Mucosa of stomach (tissue), 1 donor: ENCODE data around the gene ANKRD62.

Source experiments
- H3K27me3 ChIP-seq: one replicate; pipeline ENCODE4 v1.7.0; 2013; ENCODE audit warnings: mild to moderate bottlenecking, low read length; ENCODE audit not compliant: control insufficient read depth, insufficient read depth
- H3K36me3 ChIP-seq: one replicate; pipeline ENCODE4 v1.7.0; 2013; ENCODE audit warnings: low read length; ENCODE audit not compliant: control insufficient read depth, insufficient read depth
- H3K4me1 ChIP-seq: one replicate; pipeline ENCODE4 v1.7.0; 2013; ENCODE audit warnings: mild to moderate bottlenecking, low read length; ENCODE audit not compliant: control insufficient read depth, insufficient read depth
- H3K4me3 ChIP-seq: one replicate; pipeline ENCODE4 v1.7.0; 2013; ENCODE audit warnings: low read length
- H3K9ac ChIP-seq: one replicate; pipeline ENCODE4 v1.7.0; 2013; ENCODE audit warnings: mild to moderate bottlenecking, low read length, moderate library complexity
- H3K9me3 ChIP-seq: one replicate; pipeline ENCODE4 v1.7.0; 2013; ENCODE audit warnings: mild to moderate bottlenecking, low read length, moderate library complexity; ENCODE audit not compliant: control insufficient read depth
- donor health status: Pancreatic carcinoma.

ANKRD62 gene

DNA sequence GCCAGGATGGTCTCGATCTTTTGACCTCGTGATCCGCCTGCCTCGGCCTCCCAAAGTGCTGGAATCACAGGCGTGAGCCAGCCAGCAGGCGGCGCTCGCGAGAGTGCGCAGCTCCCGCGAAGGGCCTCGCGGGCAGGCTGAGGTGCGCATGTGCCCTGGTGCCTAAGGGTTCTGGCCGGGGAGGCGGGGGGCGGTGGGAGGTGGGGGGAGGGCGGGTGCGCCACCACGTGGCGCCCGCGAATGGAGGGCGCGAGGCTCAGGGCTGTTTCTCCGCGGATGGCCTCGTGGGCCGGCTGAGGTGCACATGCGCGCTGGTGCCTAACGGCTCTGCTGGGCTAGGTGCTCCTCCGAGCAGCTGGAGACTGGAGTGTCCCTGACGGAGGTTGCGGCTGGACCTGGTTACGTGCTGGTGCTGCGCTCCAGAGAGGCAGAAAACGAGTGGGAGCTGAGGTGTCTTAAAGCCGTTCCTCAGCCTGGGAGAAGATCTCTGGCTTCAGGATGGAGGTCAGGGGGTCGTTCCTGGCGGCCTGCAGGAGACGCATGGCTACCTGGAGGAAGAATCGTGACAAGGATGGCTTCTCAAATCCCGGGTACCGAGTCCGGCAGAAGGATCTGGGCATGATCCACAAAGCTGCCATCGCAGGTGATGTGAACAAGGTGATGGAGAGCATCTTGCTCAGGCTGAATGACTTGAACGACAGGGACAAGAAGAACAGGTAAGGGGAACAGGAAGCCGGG lies at the start of gene ANKRD62:
Gene ANKRD62, plus strand, starts transcription at position 324 of the 738 bp plus-strand sequence. Its CDS starts 175 bp downstream, at position 499.
- Histone ChIP-seq H3K9ac (no peak within 1 kb of the TSS), H3K4me1 (peaks cover under 1% of the 10 kb centered on the region), H3K9me3 (no peaks in the 10 kb centered on the region)

DNA sequence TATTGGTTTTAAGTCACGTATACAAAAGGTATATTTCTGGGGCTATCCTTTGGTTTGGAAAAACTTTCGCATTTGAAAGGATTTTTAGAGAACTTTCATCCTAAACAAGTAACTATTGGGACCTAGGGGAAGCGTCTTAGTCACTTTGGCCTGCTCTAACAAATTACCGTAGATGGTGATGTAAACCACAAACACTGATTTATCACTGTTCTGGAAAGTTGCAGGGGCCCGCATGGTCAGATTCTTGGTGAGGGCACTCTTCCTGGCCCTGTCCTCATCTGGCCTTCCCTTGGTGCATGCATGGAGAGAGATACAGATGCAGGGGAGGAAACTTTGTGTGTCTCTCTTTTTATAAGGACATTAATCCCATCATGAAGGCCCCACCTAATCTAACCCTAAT lies 49.1 kb upstream of the ANKRD62 start:
- Histone ChIP-seq H3K9me3 (no peaks in the 10 kb centered on the region), H3K27me3 (peaks cover 3% of the 10 kb centered on the region), H3K9ac (no peak overlapping the region), H3K36me3 (no peaks in the 10 kb centered on the region), H3K4me3 (no peak overlapping the region), H3K4me1 (no peaks in the 10 kb centered on the region)

More for the DNA sequence above, at the start of gene ANKRD62:
- Histone ChIP-seq H3K4me3 (no peak within 1 kb of the TSS), H3K36me3 (no peaks in the 10 kb centered on the region), H3K27me3 (no peaks in the 10 kb centered on the region)

DNA sequence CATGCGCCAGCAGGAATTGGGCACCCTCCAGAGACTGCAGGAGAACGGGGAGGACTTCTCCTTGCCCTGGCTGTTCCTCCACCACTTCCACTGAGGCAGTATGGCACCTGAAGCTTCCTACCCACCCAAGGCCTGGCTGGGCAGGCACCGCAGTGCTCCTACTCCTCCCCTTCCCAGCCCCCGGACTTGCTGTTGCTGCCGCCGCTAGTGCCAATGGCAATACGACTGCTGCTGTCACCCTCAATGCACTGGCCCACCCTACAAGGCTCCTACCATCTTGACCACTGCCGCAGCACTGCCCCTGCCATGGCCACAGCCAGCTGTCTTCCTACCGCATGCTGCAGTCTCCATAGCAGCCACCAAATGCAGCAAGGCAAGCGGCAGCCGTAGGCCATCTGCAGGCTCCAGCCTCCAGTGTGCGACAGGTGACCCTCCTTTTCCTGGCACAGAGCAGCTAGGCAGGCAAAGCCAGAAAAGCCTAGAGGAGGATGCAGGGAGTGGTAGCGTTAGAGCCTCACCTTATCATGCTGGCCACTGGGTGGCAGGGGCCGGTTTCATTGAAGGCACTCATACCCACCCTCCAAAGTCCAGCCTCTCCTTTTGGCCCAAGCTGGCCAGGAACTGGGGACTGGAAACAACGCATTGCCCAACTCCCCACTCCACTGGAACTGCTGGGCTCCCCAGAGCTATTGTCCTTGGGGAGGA lies 47.4 kb upstream of the ANKRD62 start:
- peaks cover 3% of the 10 kb centered on the region for H3K27me3 ChIP-seq
- H3K9ac ChIP-seq = no peak overlapping the region
- H3K4me3 ChIP-seq = no peak overlapping the region
- H3K4me1 ChIP-seq = no peaks in the 10 kb centered on the region
- no peaks in the 10 kb centered on the region for H3K9me3 ChIP-seq
- H3K36me3 ChIP-seq = no peaks in the 10 kb centered on the region

- no peak overlapping the region for H3K4me3 ChIP-seq
- no peaks in the 10 kb centered on the region for H3K9me3 ChIP-seq
- no peaks in the 10 kb centered on the region for H3K36me3 ChIP-seq
- peaks cover 3% of the 10 kb centered on the region for H3K27me3 ChIP-seq
- no peak overlapping the region for H3K9ac ChIP-seq
- no peaks in the 10 kb centered on the region for H3K4me1 ChIP-seq
Observed at GRCh38 chr18:12046751-12047335, 46.8 kb upstream of the ANKRD62 start.

- Histone ChIP-seq H3K4me1 (no peaks in the 10 kb centered on the region), H3K27me3 (peaks cover 3% of the 10 kb centered on the region), H3K4me3 (no peak overlapping the region), H3K9ac (no peak overlapping the region), H3K36me3 (no peaks in the 10 kb centered on the region), H3K9me3 (no peaks in the 10 kb centered on the region)
Observed at GRCh38 chr18:12048010-12048826, 45.4 kb upstream of the ANKRD62 start.

DNA sequence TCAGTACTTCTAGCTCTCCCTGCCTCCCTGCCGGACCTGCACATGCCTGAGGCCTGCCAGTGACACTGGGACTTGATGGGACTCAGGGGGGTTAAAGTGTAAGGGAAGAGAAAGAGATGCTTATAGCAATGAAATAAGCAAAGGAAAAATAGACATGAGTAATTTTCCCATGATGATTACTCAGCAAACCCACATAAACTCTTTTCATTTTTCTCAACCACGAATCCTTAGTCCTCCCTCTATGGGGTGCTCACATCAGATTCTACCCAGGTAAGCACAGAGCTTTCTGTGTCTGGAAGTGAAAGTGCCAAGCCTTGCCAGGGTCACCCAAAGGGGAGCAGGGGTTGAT lies 44.8 kb upstream of the ANKRD62 start:
- no peaks in the 10 kb centered on the region for H3K36me3 ChIP-seq
- peaks cover 3% of the 10 kb centered on the region for H3K27me3 ChIP-seq
- no peak overlapping the region for H3K9ac ChIP-seq
- H3K4me3 ChIP-seq = no peak overlapping the region
- H3K4me1 ChIP-seq = no peaks in the 10 kb centered on the region
- H3K9me3 ChIP-seq = no peaks in the 10 kb centered on the region

DNA sequence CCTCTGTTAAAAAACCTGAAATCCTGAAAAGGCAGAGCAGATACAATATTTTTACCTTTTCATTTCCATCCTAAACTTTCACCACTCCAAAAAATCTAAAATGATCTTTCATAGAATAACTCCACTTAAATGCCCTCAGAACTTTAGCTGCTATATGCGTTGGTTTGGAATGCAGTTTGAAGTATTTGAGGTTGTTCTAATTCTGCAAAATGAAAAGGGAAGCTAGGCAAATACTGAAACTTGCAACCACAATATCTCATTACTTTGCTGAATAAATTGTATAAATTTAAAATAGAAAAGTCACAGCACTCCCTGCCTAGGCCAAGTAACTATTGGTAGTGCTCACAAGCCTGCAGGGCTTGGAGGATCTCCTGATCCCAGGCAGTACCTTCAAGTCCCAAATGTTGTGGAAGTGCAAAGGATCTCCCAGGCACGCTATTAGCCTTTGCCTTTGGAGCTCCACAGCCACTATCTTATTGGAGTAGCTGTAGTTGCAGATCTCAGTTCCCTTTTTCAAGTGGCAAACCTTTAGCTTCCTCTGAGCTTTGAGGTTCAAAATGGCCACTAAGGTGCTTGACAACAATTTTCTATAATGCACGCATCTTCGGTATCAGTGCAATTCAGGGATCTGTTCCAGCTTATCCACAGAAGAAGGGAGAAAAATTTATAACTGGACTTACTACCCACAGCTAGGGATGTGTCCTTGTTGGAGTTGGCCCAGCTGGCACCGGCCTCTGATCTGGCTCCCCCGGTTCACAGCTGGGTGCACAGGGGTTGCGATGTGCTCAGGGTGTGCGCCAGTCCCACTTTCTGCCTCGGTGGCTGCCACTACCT lies 43.4 kb upstream of the ANKRD62 start:
- H3K36me3 ChIP-seq = no peaks in the 10 kb centered on the region
- H3K9me3 ChIP-seq = no peaks in the 10 kb centered on the region
- no peak overlapping the region for H3K4me3 ChIP-seq
- no peaks in the 10 kb centered on the region for H3K4me1 ChIP-seq
- H3K9ac ChIP-seq = no peak overlapping the region
- peaks cover 3% of the 10 kb centered on the region for H3K27me3 ChIP-seq

GRCh38 chr18:12052866-12053265 lies 40.8 kb upstream of the ANKRD62 start:
- Histone ChIP-seq H3K4me3 (no peak overlapping the region), H3K27me3 (no peaks in the 10 kb centered on the region), H3K9ac (no peak overlapping the region), H3K4me1 (no peaks in the 10 kb centered on the region), H3K36me3 (no peaks in the 10 kb centered on the region), H3K9me3 (no peaks in the 10 kb centered on the region)

DNA sequence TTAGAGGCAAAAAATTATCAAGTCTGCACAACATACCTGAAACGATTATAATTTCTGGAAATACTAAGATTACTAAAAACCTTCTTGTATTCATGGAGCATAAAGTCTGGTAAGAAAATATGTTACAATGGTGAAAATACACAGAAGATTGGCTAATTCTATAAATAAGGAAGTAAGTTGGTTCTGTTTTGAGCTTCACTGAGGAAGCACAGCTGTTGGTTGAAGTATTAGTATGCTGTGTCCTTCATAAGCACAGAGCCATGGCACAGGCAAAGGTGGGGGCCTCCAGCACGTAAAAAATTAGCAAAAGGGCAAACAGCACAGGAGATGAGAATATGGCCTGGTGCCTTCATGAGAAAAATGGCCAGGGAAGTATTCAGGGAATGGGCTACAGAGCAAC lies 40.4 kb upstream of the ANKRD62 start:
- no peaks in the 10 kb centered on the region for H3K9me3 ChIP-seq
- no peak overlapping the region for H3K9ac ChIP-seq
- no peaks in the 10 kb centered on the region for H3K27me3 ChIP-seq
- no peak overlapping the region for H3K4me3 ChIP-seq
- no peaks in the 10 kb centered on the region for H3K4me1 ChIP-seq
- no peaks in the 10 kb centered on the region for H3K36me3 ChIP-seq

- Histone ChIP-seq H3K4me3 (no peak overlapping the region), H3K9me3 (no peaks in the 10 kb centered on the region), H3K27me3 (no peaks in the 10 kb centered on the region), H3K9ac (no peak overlapping the region), H3K36me3 (no peaks in the 10 kb centered on the region), H3K4me1 (no peaks in the 10 kb centered on the region)
Observed at GRCh38 chr18:12056034-12056883, 37.4 kb upstream of the ANKRD62 start.
